Duodenal mucosa (tissue), 2 donors: Measurements from ENCODE around the gene LIPC.

Source experiments
- H3K27ac ChIP-seq: one replicate; pipeline ENCODE4 v1.7.0; 2013; ENCODE audit warnings: low read depth, low read length
- H3K27me3 ChIP-seq, 2 donors: one replicate each; pipeline ENCODE4 v1.7.0; 2013; ENCODE audit warnings: low read length in 2 of 2, control low read depth in 1 of 2; ENCODE audit not compliant: insufficient read depth in 2 of 2, control insufficient read depth in 1 of 2
- H3K36me3 ChIP-seq, 2 donors: one replicate each; pipeline ENCODE4 v1.7.0; 2013; ENCODE audit warnings: low read length in 2 of 2, control low read depth in 1 of 2; ENCODE audit not compliant: insufficient read depth in 2 of 2, control insufficient read depth in 1 of 2
- H3K4me1 ChIP-seq, 2 donors: one replicate each; pipeline ENCODE4 v1.7.0; 2013; ENCODE audit warnings: low read length in 2 of 2, control low read depth in 1 of 2; ENCODE audit not compliant: insufficient read depth in 2 of 2, control insufficient read depth in 1 of 2
- H3K4me3 ChIP-seq, 2 donors: one replicate each; pipeline ENCODE4 v1.7.0; 2013; ENCODE audit warnings: low read length in 2 of 2, low read depth in 1 of 2
- H3K9ac ChIP-seq, 2 donors: one replicate each; pipeline ENCODE4 v1.7.0; 2013; ENCODE audit warnings: low read length in 2 of 2, low read depth in 1 of 2
- H3K9me3 ChIP-seq, 2 donors: one replicate each; pipeline ENCODE4 v1.7.0; 2013; ENCODE audit warnings: low read length in 2 of 2, control low read depth in 1 of 2; ENCODE audit not compliant: control insufficient read depth in 1 of 2

LIPC gene

DNA sequence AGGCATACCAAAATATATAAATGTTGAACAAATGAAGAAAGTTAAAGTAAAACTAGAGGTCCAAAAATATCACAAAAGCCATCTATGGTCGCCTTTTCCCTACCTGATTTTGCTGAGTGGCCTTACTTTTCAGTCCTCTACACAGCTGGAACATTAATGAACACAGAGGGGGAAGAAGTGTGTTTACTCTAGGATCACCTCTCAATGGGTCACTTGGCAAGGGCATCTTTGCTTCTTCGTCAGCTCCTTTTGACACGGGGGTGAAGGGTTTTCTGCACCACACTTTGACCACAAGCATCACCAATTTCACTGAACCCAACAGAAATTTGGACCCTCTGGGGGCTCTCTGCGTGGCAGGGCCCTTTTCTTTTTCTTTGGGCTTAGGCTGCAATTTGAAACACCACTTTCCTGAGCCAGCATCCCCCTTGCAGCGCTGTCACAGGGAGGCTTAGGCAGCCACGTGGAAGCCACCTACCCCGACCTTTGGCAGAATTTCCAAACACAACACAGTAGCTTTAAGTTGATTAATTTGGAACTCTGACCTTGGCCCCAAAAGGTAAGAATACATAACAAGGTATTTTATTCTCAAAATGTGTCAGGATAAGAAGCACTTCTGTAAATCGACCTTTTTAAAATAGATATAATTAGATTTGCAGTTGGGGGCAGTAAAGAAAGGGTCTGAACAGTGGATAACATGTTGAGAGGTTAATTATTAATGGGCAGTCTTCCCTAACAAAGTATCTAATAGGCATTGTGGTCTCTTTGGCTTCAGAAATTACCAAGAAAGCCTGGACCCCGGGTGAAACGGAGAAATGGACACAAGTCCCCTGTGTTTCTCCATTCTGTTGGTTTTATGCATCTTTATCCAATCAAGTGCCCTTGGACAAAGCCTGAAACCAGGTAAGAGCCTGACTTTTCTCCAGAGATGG is at the start of gene LIPC:
LIPC (plus strand) TSS at position 771 of the 929 bp plus-strand sequence; CDS start at position 813, 42 bp downstream.
- Histone ChIP-seq H3K9me3 (no peaks in the 10 kb centered on the region), H3K4me3 (no peak within 1 kb of the TSS), H3K9ac (no peak within 1 kb of the TSS), H3K4me1 (peaks cover 7 to 24% of the 10 kb centered on the region in 2 donors), H3K27ac (no peak within 1 kb of the TSS), H3K36me3 (no peaks in the 10 kb centered on the region), H3K27me3 (no peaks in the 10 kb centered on the region)

GRCh38 chr15:58383876-58384275 is 47.9 kb upstream of the LIPC start:
- no peak overlapping the region for H3K9ac ChIP-seq
- H3K27me3 ChIP-seq = no peaks in the 10 kb centered on the region
- H3K36me3 ChIP-seq = no peaks in the 10 kb centered on the region
- no peak overlapping the region for H3K4me3 ChIP-seq
- H3K4me1 ChIP-seq = no peaks in the 10 kb centered on the region
- no peaks in the 10 kb centered on the region for H3K9me3 ChIP-seq
- no peak overlapping the region for H3K27ac ChIP-seq

- Histone ChIP-seq H3K4me1 (no peaks in the 10 kb centered on the region), H3K27ac (no peak overlapping the region), H3K9ac (no peak overlapping the region)
Observed at GRCh38 chr15:58384667-58385066, 47.1 kb upstream of the LIPC start.

DNA sequence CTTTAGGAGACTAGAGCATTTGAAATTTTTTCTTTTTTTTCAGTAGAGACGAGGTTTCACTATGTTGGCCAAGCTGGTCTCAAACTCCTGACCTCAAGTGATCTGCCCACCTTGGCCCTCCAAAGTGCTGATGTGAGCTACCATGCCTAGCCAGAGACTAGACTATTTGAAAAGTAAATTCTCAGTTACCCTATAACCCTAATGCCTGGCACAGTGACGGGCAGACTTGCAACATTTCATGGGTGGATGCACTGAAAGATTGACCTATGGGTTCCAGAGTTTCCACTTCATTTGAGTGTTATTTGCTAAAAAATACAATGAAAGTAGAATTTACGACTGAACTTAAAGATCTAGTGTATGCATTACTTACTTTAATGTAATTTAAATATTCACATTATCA is 45.7 kb upstream of the LIPC start:
- H3K27me3 ChIP-seq = no peaks in the 10 kb centered on the region
- no peak overlapping the region for H3K27ac ChIP-seq
- no peaks in the 10 kb centered on the region for H3K9me3 ChIP-seq
- no peak overlapping the region for H3K9ac ChIP-seq
- H3K4me3 ChIP-seq = no peak overlapping the region
- H3K36me3 ChIP-seq = no peaks in the 10 kb centered on the region
- H3K4me1 ChIP-seq = no peaks in the 10 kb centered on the region

More at GRCh38 chr15:58384667-58385066, 47.1 kb upstream of the LIPC start:
- Histone ChIP-seq H3K36me3 (no peaks in the 10 kb centered on the region), H3K9me3 (no peaks in the 10 kb centered on the region), H3K4me3 (no peak overlapping the region), H3K27me3 (no peaks in the 10 kb centered on the region)

GRCh38 chr15:58386641-58387040 is 45.1 kb upstream of the LIPC start:
- no peaks in the 10 kb centered on the region for H3K27me3 ChIP-seq
- no peaks in the 10 kb centered on the region for H3K4me1 ChIP-seq
- H3K4me3 ChIP-seq = no peak overlapping the region
- H3K27ac ChIP-seq = no peak overlapping the region
- no peak overlapping the region for H3K9ac ChIP-seq
- H3K9me3 ChIP-seq = no peaks in the 10 kb centered on the region
- H3K36me3 ChIP-seq = no peaks in the 10 kb centered on the region

DNA sequence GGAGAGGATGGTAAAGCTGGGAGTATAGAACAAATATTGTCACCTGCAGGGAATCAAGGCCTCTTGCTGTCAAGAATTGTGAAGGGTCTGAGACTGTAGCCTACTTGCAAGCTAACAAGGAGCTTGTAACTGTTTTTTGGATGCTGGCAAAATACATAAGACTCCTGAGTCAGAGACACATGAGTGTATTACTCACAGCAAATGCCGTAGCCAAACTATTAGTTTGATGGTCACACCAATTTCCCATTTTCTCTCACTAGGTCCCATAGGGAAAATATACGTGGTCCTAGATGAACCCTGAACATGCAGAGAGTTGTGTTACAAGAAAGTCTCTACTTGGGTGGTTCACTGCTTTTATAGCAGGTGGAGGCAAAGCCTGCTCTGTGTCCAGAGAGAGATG is 44.7 kb upstream of the LIPC start:
- Histone ChIP-seq H3K27me3 (no peaks in the 10 kb centered on the region), H3K9ac (no peak overlapping the region), H3K9me3 (no peaks in the 10 kb centered on the region), H3K27ac (no peak overlapping the region), H3K36me3 (no peaks in the 10 kb centered on the region), H3K4me3 (no peak overlapping the region), H3K4me1 (no peaks in the 10 kb centered on the region)

- Histone ChIP-seq H3K27ac (no peak overlapping the region), H3K4me1 (no peaks in the 10 kb centered on the region), H3K36me3 (no peaks in the 10 kb centered on the region), H3K27me3 (no peaks in the 10 kb centered on the region), H3K4me3 (no peak overlapping the region), H3K9me3 (no peaks in the 10 kb centered on the region), H3K9ac (no peak overlapping the region)
Observed at GRCh38 chr15:58388211-58388610, 43.6 kb upstream of the LIPC start.

GRCh38 chr15:58390118-58390517 is 41.7 kb upstream of the LIPC start:
- H3K4me3 ChIP-seq = no peak overlapping the region
- H3K36me3 ChIP-seq = no peaks in the 10 kb centered on the region
- no peak overlapping the region for H3K27ac ChIP-seq
- no peaks in the 10 kb centered on the region for H3K27me3 ChIP-seq
- H3K4me1 ChIP-seq = no peaks in the 10 kb centered on the region
- no peaks in the 10 kb centered on the region for H3K9me3 ChIP-seq
- H3K9ac ChIP-seq = no peak overlapping the region

DNA sequence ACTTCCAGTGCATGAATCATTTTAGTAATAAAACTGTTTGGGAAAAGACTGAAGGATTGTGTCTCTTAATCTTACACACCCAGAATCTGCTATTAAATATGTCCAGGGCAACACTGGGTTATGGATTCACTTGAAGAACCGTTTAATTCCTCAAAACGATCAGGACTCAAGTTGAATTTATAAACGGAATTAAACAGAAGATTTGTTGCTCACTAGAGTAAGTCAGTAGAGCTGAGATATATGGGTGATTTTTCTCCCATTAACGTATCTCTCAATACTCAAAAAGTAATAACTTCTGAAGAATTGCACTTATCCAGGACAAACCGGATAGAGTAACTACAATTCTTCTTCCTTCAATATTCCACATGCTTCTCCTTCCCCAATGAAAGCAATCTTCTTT is 41.1 kb upstream of the LIPC start:
- Histone ChIP-seq H3K9me3 (no peaks in the 10 kb centered on the region), H3K4me3 (no peak overlapping the region), H3K36me3 (no peaks in the 10 kb centered on the region), H3K9ac (no peak overlapping the region), H3K27me3 (no peaks in the 10 kb centered on the region), H3K4me1 (no peaks in the 10 kb centered on the region), H3K27ac (no peak overlapping the region)

- no peak overlapping the region for H3K27ac ChIP-seq
- H3K27me3 ChIP-seq = no peaks in the 10 kb centered on the region
- H3K36me3 ChIP-seq = no peaks in the 10 kb centered on the region
Observed at GRCh38 chr15:58391088-58391487, 40.7 kb upstream of the LIPC start.

More at GRCh38 chr15:58391088-58391487, 40.7 kb upstream of the LIPC start:
- no peaks in the 10 kb centered on the region for H3K9me3 ChIP-seq
- H3K9ac ChIP-seq = no peak overlapping the region
- no peaks in the 10 kb centered on the region for H3K4me1 ChIP-seq
- no peak overlapping the region for H3K4me3 ChIP-seq
